ENCODE results near the gene ATP5MG.
"Not testable (repeated sequence)": the region's sequence is repeated elsewhere in the genome, so short reads cannot be mapped to it uniquely, and the experiment has no call there.

The ATP5MG gene

GRCh38 chr11:118383657-118384056, 17.7 kb upstream of the ATP5MG start:
- peaks cover 63% of the 10 kb centered on the region for H3K36me3 Mint-ChIP-seq (ENCODE audit: low read depth)
- H3K9me3 Mint-ChIP-seq = no peaks in the 10 kb centered on the region
- H3K4me3 Mint-ChIP-seq = no peak overlapping the region
- H3K27me3 Mint-ChIP-seq (ENCODE audit: low read depth) = no peaks in the 10 kb centered on the region
- no peak overlapping the region for H3K27ac Mint-ChIP-seq
- H3K4me1 Mint-ChIP-seq (ENCODE audit: low read depth) = no peaks in the 10 kb centered on the region

DNA sequence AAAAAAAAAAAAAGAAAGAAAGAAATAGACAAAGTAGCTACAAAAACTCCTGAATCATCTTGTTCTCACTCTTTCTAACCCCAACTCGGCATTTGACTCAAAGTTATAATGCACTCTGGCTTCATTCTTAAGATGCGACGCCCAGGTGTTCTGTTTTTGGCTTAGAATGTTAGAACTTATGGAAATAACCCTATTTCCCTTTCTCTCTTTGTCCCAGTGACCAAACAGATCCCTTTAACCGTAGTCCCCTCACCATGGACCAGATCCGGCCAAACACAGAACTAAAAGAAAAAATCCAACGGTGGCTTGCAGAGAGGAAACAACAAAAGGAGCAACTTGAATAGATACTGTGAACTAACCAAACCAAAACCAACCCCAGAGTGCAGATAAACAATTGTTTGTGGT, 5.3 kb upstream of the ATP5MG start:
- Mint-ChIP-seq H3K4me3 (peak overlapping the region; percentile 74), H3K4me1 (ENCODE audit: low read depth) (peaks cover 56% of the 10 kb centered on the region), H3K27me3 (ENCODE audit: low read depth) (no peaks in the 10 kb centered on the region), H3K36me3 (ENCODE audit: low read depth) (peaks cover 39% of the 10 kb centered on the region), H3K9me3 (no peaks in the 10 kb centered on the region), H3K27ac (peak overlapping the region; percentile 95)

DNA sequence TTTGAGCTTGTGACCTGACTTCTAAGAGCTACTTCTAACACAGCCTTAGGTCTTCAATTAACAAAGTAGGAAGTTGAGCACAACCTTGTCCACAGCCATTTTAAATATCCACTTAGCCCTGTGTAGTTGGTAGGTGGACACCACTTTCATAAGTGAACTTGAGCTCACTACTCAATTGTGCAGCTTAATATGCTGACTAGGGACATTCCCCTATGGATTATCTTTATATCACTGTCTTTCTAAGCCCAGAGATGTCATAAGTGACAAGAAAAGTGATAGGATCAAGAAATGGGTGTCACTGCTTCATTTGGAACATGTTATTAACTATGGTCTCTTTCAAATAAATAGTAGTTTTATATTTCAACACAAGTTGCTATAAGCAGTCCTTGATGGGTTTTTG, 4.0 kb upstream of the ATP5MG start:
- H3K27me3 Mint-ChIP-seq (ENCODE audit: low read depth) = no peaks in the 10 kb centered on the region
- peaks cover 52% of the 10 kb centered on the region for H3K4me1 Mint-ChIP-seq (ENCODE audit: low read depth)
- H3K9me3 Mint-ChIP-seq = no peaks in the 10 kb centered on the region
- peak overlapping the region; percentile 78 for H3K27ac Mint-ChIP-seq
- H3K4me3 Mint-ChIP-seq = peak overlapping the region; percentile 11
- H3K36me3 Mint-ChIP-seq (ENCODE audit: low read depth) = peaks cover 38% of the 10 kb centered on the region

- peaks cover 51% of the 10 kb centered on the region for H3K4me1 Mint-ChIP-seq (ENCODE audit: low read depth)
- H3K27ac Mint-ChIP-seq = peak overlapping the region; percentile 98
- H3K27me3 Mint-ChIP-seq (ENCODE audit: low read depth) = no peaks in the 10 kb centered on the region
- H3K4me3 Mint-ChIP-seq = peak overlapping the region; percentile 92
- no peaks in the 10 kb centered on the region for H3K9me3 Mint-ChIP-seq
- H3K36me3 Mint-ChIP-seq (ENCODE audit: low read depth) = peaks cover 37% of the 10 kb centered on the region
Observed at GRCh38 chr11:118398791-118399559, 2.4 kb upstream of the ATP5MG start.

- Mint-ChIP-seq H3K36me3 (ENCODE audit: low read depth) (peaks cover 30% of the 10 kb centered on the region), H3K4me1 (ENCODE audit: low read depth) (peaks cover 51% of the 10 kb centered on the region), H3K27ac (peak overlapping the region; percentile 98), H3K9me3 (no peaks in the 10 kb centered on the region), H3K27me3 (ENCODE audit: low read depth) (no peaks in the 10 kb centered on the region), H3K4me3 (peak overlapping the region; percentile 92)
Observed at GRCh38 chr11:118401880-118402590, 629 bp downstream of the ATP5MG start.

- peak overlapping the region; percentile 92 for H3K4me3 Mint-ChIP-seq
- H3K9me3 Mint-ChIP-seq; H3K27me3 Mint-ChIP-seq (ENCODE audit: low read depth): not testable (repeated sequence)
- H3K36me3 Mint-ChIP-seq (ENCODE audit: low read depth) = peaks cover 28% of the 10 kb centered on the region
- peak overlapping the region; percentile 98 for H3K27ac Mint-ChIP-seq
- H3K4me1 Mint-ChIP-seq (ENCODE audit: low read depth) = peaks cover 46% of the 10 kb centered on the region
Observed at GRCh38 chr11:118402594-118402993, 1.2 kb downstream of the ATP5MG start.

- Mint-ChIP-seq H3K4me3 (no peak overlapping the region), H3K27me3 (ENCODE audit: low read depth) (no peaks in the 10 kb centered on the region), H3K9me3 (no peaks in the 10 kb centered on the region), H3K4me1 (ENCODE audit: low read depth) (peaks cover 20% of the 10 kb centered on the region), H3K36me3 (ENCODE audit: low read depth) (peaks cover 35% of the 10 kb centered on the region), H3K27ac (no peak overlapping the region)
Observed at GRCh38 chr11:118406599-118407166, 5.3 kb downstream of the ATP5MG start.

DNA sequence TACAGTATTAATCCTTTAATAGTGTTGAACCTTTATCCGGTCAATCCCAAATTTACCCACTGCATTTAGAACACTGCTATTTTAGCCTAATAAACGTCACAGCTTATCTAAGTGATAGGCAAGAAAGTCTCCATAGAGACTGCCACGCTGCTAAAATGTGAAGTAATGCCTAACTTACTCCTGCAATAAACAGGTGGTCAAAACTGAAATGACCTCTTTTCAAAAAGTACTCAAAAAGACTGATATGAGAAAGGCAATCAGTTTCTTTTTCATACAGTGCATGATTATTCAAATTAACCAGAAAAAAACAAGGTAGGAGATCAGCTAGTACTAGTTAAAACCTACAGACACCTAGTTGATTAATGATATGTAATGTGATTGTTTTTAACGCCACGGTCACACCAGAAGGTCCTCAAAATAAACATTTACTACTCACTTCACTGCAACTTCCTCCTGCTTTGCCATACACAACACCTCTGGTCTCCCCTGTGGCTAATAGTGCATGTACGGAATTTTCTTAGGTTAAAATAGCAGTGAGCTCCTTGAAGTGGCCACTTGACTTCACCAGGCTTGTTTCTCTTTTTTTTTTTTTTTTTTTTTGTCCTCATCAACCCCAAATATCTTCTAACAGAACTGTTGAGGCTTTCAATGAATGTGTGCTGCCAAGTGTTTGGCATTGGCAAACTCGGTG, 8.8 kb downstream of the ATP5MG start:
- Mint-ChIP-seq H3K36me3 (ENCODE audit: low read depth) (peaks cover 23% of the 10 kb centered on the region), H3K9me3 (no peaks in the 10 kb centered on the region), H3K4me3 (no peak overlapping the region), H3K4me1 (ENCODE audit: low read depth) (peaks cover 7% of the 10 kb centered on the region), H3K27me3 (ENCODE audit: low read depth) (no peaks in the 10 kb centered on the region), H3K27ac (no peak overlapping the region)

- H3K27me3 Mint-ChIP-seq (ENCODE audit: low read depth) = no peaks in the 10 kb centered on the region
- no peak overlapping the region for H3K27ac Mint-ChIP-seq
- H3K4me1 Mint-ChIP-seq (ENCODE audit: low read depth) = peaks cover 1% of the 10 kb centered on the region
- H3K4me3 Mint-ChIP-seq = no peak overlapping the region
- H3K36me3 Mint-ChIP-seq (ENCODE audit: low read depth) = peaks cover 20% of the 10 kb centered on the region
- H3K9me3 Mint-ChIP-seq = no peaks in the 10 kb centered on the region
Observed at GRCh38 chr11:118411530-118411929, 10.1 kb downstream of the ATP5MG start.

- Mint-ChIP-seq H3K9me3 (no peaks in the 10 kb centered on the region), H3K4me3 (no peak overlapping the region), H3K4me1 (ENCODE audit: low read depth) (peaks cover 1% of the 10 kb centered on the region), H3K27me3 (ENCODE audit: low read depth) (no peaks in the 10 kb centered on the region), H3K36me3 (ENCODE audit: low read depth) (peaks cover 20% of the 10 kb centered on the region), H3K27ac (no peak overlapping the region)
Observed at GRCh38 chr11:118412921-118413320, 11.5 kb downstream of the ATP5MG start.

DNA sequence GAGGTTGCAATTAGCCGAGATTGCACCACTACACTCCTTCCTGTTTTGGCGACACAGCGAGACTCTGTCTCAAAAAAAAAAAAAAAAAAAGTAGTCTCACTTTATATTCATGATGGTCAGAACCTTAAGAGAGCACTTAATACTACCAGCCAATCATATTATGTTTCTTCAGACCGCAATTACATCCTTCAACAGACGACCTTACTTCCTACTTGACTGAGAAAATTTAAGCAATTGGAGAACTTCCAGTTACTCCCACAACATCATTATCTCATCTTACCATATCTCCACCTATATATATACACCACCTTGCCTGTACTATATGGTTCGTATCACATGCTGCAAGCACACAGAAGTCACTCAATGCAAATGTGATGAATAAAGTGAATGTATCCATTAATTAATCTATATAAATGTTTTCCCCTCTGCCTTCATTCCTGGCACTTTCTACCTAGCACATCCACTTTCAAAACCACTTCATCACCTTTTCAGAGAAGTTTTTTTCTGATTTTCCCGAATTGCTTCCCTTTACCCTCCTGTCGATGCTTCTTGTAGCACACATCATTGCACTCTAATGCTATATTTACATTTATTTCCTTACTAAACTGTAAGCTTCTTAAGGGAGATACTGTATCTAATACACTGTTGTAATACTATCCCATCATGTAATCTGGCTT, 13.8 kb downstream of the ATP5MG start:
- Mint-ChIP-seq H3K9me3 (no peaks in the 10 kb centered on the region), H3K4me3 (no peak overlapping the region), H3K27me3 (ENCODE audit: low read depth) (no peaks in the 10 kb centered on the region), H3K4me1 (ENCODE audit: low read depth) (peaks cover 2% of the 10 kb centered on the region), H3K27ac (no peak overlapping the region), H3K36me3 (ENCODE audit: low read depth) (peaks cover 4% of the 10 kb centered on the region)

DNA sequence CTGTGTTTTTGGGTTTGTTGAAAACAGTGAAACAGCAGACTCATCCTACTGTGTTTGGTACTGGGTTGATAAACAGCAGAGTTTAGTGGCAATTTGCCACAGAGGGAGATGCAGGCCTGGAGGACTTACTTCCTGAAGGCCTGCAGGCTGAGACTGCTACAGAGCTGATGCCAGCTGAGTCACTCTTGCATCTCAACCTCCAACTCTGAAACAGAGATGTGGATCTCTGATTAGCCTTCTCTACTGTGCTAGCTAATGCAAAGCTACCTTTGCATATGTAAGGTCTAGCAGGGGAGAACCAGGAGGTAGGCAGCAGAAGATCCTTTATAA, 14.3 kb downstream of the ATP5MG start:
- Mint-ChIP-seq H3K4me3 (no peak overlapping the region), H3K9me3 (no peaks in the 10 kb centered on the region), H3K27me3 (ENCODE audit: low read depth) (no peaks in the 10 kb centered on the region), H3K36me3 (ENCODE audit: low read depth) (peaks cover under 1% of the 10 kb centered on the region), H3K4me1 (ENCODE audit: low read depth) (peaks cover 2% of the 10 kb centered on the region), H3K27ac (no peak overlapping the region)

GRCh38 chr11:118416900-118417299, 15.5 kb downstream of the ATP5MG start:
- H3K4me1 Mint-ChIP-seq (ENCODE audit: low read depth); H3K9me3 Mint-ChIP-seq; H3K27me3 Mint-ChIP-seq (ENCODE audit: low read depth); H3K4me3 Mint-ChIP-seq; H3K27ac Mint-ChIP-seq; H3K36me3 Mint-ChIP-seq (ENCODE audit: low read depth): not testable (repeated sequence)

DNA sequence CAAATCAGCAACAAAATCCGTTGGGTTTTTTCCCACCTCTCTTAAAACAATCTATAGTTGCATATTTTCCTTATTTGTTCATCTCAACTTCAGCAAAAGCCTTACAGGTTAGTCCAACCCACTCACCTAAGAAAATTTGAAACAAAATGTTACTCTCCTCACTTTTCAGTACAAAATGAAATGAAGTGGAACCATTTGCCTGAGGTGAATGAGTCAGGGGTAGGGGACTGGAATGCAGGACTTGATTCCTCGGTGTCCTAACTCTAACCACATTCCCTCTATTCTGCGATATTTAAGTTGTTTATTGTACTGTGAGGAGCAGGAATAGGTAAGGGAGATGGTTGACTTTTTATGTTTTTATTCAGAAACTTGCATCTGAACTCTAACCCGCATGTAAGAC, 16.4 kb downstream of the ATP5MG start:
- H3K9me3 Mint-ChIP-seq = no peaks in the 10 kb centered on the region
- peaks cover 2% of the 10 kb centered on the region for H3K4me1 Mint-ChIP-seq (ENCODE audit: low read depth)
- H3K4me3 Mint-ChIP-seq = no peak overlapping the region
- no peak overlapping the region for H3K27ac Mint-ChIP-seq
- H3K27me3 Mint-ChIP-seq (ENCODE audit: low read depth) = no peaks in the 10 kb centered on the region
- H3K36me3 Mint-ChIP-seq (ENCODE audit: low read depth) = no peaks in the 10 kb centered on the region

Measured in T-helper 1 cell treated with Interleukin-12 subunit alpha and Interleukin-12 subunit beta and Interleukin-4 antibody, amounts not matched to agents 30 μg/mL and 1 μg/mL, for 36 hours (primary cell).